Measurements from ENCODE around the gene CACNG1.
"Not testable (repeated sequence)": the region's sequence is repeated elsewhere in the genome, so short reads cannot be mapped to it uniquely, and the experiment has no call there.

The CACNG1 gene

GRCh38 chr17:67038861-67039365 is 5.4 kb upstream of the CACNG1 start:
- no peak for TF ChIP-seq MAX (IDR thresholded peaks at IDR 0.05; ENCODE audit: low read depth, low read length)
- no peak for TF ChIP-seq POLR2A (IDR thresholded peaks at IDR 0.05; ENCODE audit: extremely low read depth, insufficient read length)
- no peak for TF ChIP-seq MYC (IDR thresholded peaks at IDR 0.05; ENCODE audit: low read depth, low read length)
- TF ChIP-seq CTCF (IDR thresholded peaks at IDR 0.05; ENCODE audit: low read depth, low read length) = no peak
- no peak for DNase-seq (ENCODE audit: low read depth)

GRCh38 chr17:67040652-67041051 is 3.7 kb upstream of the CACNG1 start:
- DNase-seq (ENCODE audit: low read depth) = no peak

More at GRCh38 chr17:67038861-67039365, 5.4 kb upstream of the CACNG1 start:
- no peak overlapping the region for H3K4me3 ChIP-seq (ENCODE audit: low read depth, low read length)

GRCh38 chr17:67041119-67041518 is 3.2 kb upstream of the CACNG1 start:
- not testable (repeated sequence) for DNase-seq (ENCODE audit: low read depth)

More at GRCh38 chr17:67040652-67041051, 3.7 kb upstream of the CACNG1 start:
- TF ChIP-seq MAX (IDR thresholded peaks at IDR 0.05; ENCODE audit: low read depth, low read length) (no peak), MYC (IDR thresholded peaks at IDR 0.05; ENCODE audit: low read depth, low read length) (no peak), POLR2A (IDR thresholded peaks at IDR 0.05; ENCODE audit: extremely low read depth, insufficient read length) (no peak), CTCF (IDR thresholded peaks at IDR 0.05; ENCODE audit: low read depth, low read length) (no peak)
- no peak overlapping the region for H3K4me3 ChIP-seq (ENCODE audit: low read depth, low read length)

GRCh38 chr17:67041531-67041930 is 2.8 kb upstream of the CACNG1 start:
- no peak for DNase-seq (ENCODE audit: low read depth)
- TF ChIP-seq CTCF (IDR thresholded peaks at IDR 0.05; ENCODE audit: low read depth, low read length) (no peak), MAX (IDR thresholded peaks at IDR 0.05; ENCODE audit: low read depth, low read length) (no peak), MYC (IDR thresholded peaks at IDR 0.05; ENCODE audit: low read depth, low read length) (no peak), POLR2A (IDR thresholded peaks at IDR 0.05; ENCODE audit: extremely low read depth, insufficient read length) (no peak)
- no peak overlapping the region for H3K4me3 ChIP-seq (ENCODE audit: low read depth, low read length)

More at GRCh38 chr17:67041119-67041518, 3.2 kb upstream of the CACNG1 start:
- H3K4me3 ChIP-seq (ENCODE audit: low read depth, low read length) = not testable (repeated sequence)

GRCh38 chr17:67041941-67042899 is 2.1 kb upstream of the CACNG1 start:
- no peak overlapping the region for H3K4me3 ChIP-seq (ENCODE audit: low read depth, low read length)
- no peak for DNase-seq (ENCODE audit: low read depth)
- TF ChIP-seq CTCF (IDR thresholded peaks at IDR 0.05; ENCODE audit: low read depth, low read length) = no peak
- no peak for TF ChIP-seq MAX (IDR thresholded peaks at IDR 0.05; ENCODE audit: low read depth, low read length)
- TF ChIP-seq POLR2A (IDR thresholded peaks at IDR 0.05; ENCODE audit: extremely low read depth, insufficient read length) = no peak

- no peak for DNase-seq (ENCODE audit: low read depth)
Measured at GRCh38 chr17:67043283-67043682, 1.1 kb upstream of the CACNG1 start.

More at GRCh38 chr17:67043283-67043682, 1.1 kb upstream of the CACNG1 start:
- no peak for TF ChIP-seq MYC (IDR thresholded peaks at IDR 0.05; ENCODE audit: low read depth, low read length)
- TF ChIP-seq POLR2A (IDR thresholded peaks at IDR 0.05; ENCODE audit: extremely low read depth, insufficient read length) = no peak
- TF ChIP-seq MAX (IDR thresholded peaks at IDR 0.05; ENCODE audit: low read depth, low read length) = no peak
- no peak for TF ChIP-seq CTCF (IDR thresholded peaks at IDR 0.05; ENCODE audit: low read depth, low read length)
- H3K4me3 ChIP-seq (ENCODE audit: low read depth, low read length) = no peak overlapping the region
